Keratinocyte (primary cell): ENCODE results near the gene KIAA1755. TPM values are rescaled to one million over a fixed set of nuclear protein-coding genes. Genes with fewer than 3 reads are reported as not detected.

ENCODE experiments used
- DNase-seq: peaks from one replicate; pipeline ENCODE4 v3.0.0-alpha.2; 2011; ENCODE audit warnings: low read depth, missing footprints, low spot score
- FAIRE-seq: peaks from 2 replicates; lab custom pipeline; 2011; peaks lifted over from hg19 to GRCh38; lab: Jason Lieb, UNC
- H2AFZ ChIP-seq: 2 replicates; pipeline ENCODE4 v1.6.0; 2012; ENCODE audit warnings: low read length, control low read depth, inconsistent platforms; ENCODE audit not compliant: control insufficient read depth
- H3K27ac ChIP-seq: 2 replicates; pipeline ENCODE4 v1.5.1; 2011; ENCODE audit warnings: low read length; ENCODE audit not compliant: control insufficient read depth, insufficient read depth
- H3K27me3 ChIP-seq: 3 replicates; pipeline ENCODE4 v1.6.0; 2011; ENCODE audit warnings: low read length; ENCODE audit not compliant: control insufficient read depth, insufficient read depth; ENCODE audit errors: extremely low read depth
- H3K36me3 ChIP-seq, 2 experiments: 2 replicates in 1 of 2; 3 replicates in 1 of 2; pipeline ENCODE4 v1.5.1; 2011; ENCODE audit warnings: low read length in 2 of 2, mild to moderate bottlenecking in 1 of 2; ENCODE audit not compliant: control insufficient read depth in 2 of 2, insufficient read depth in 2 of 2; ENCODE audit errors: extremely low read depth in 1 of 2
- H3K4me1 ChIP-seq: 3 replicates; pipeline ENCODE4 v1.5.1; 2011; ENCODE audit warnings: low read length; ENCODE audit not compliant: control insufficient read depth, insufficient read depth; ENCODE audit errors: extremely low read depth
- H3K4me2 ChIP-seq: 3 replicates; pipeline ENCODE4 v1.6.0; 2011; ENCODE audit warnings: low read depth, low read length; ENCODE audit not compliant: control insufficient read depth, insufficient read depth; ENCODE audit errors: extremely low read depth
- H3K4me3 ChIP-seq, 3 experiments: fragments of 200-600 bp in 1 of 3; sonication (generic) in 1 of 3; 2 replicates in 2 of 3; 3 replicates in 1 of 3; pipeline ENCODE4 v1.5.1; 2011 to 2016; ENCODE audit warnings: low read length in 3 of 3, mild to moderate bottlenecking in 3 of 3, control low read depth in 2 of 3, inconsistent platforms in 1 of 3, low read depth in 1 of 3, mixed read lengths in 1 of 3, mixed run types in 1 of 3, moderate library complexity in 1 of 3; ENCODE audit not compliant: control insufficient read depth in 2 of 3, insufficient read depth in 2 of 3; ENCODE audit errors: extremely low read depth in 1 of 3
- H3K79me2 ChIP-seq: 2 replicates; pipeline ENCODE4 v1.6.0; 2012; ENCODE audit warnings: low read length; ENCODE audit not compliant: control insufficient read depth, insufficient read depth
- H3K9ac ChIP-seq: 3 replicates; pipeline ENCODE4 v1.6.0; 2011; ENCODE audit warnings: low read length; ENCODE audit not compliant: control insufficient read depth, insufficient read depth; ENCODE audit errors: extremely low read depth
- H3K9me1 ChIP-seq: 3 replicates; pipeline ENCODE4 v1.6.0; 2011; ENCODE audit warnings: low read length; ENCODE audit not compliant: control insufficient read depth, insufficient read depth; ENCODE audit errors: extremely low read depth
- H3K9me3 ChIP-seq: 2 replicates; pipeline ENCODE4 v1.5.1; 2012; ENCODE audit warnings: low read depth, low read length; ENCODE audit not compliant: control insufficient read depth
- H4K20me1 ChIP-seq: 3 replicates; pipeline ENCODE4 v1.6.0; 2011; ENCODE audit warnings: low read length; ENCODE audit not compliant: control insufficient read depth, insufficient read depth; ENCODE audit errors: extremely low read depth
- EZH2 ChIP-seq: IDR thresholded peaks from one replicate; pipeline ENCODE4 v1.6.1; 2012; ENCODE audit warnings: inconsistent platforms, mild to moderate bottlenecking, low read length, moderate library complexity
- dilution Hi-C: fragments of 300-500 bp; cut with MboI; formaldehyde crosslinking; loops from one replicate; pipeline ENCODE4 v1.7.0; 2020; ENCODE audit warnings: low sequenced_read_pairs; ENCODE audit not compliant: extremely low pct_ligation_motif_present
- polyA plus RNA-seq, 5 experiments: library from polyadenylated mRNA; depleted of rRNA in 3 of 5; stranded (reverse) in 3 of 5; stranded (forward) in 1 of 5; unstranded in 1 of 5; fragments of >200 nt; gene quantifications; 1 replicate in 1 of 5; 2 replicates in 3 of 5; 3 replicates in 1 of 5; pipeline versions ENCODE4 v1.2.1 to v1.2.3, GENCODE V29; 2011 to 2012; ENCODE audit warnings: missing spikeins in 2 of 5, low read depth in 1 of 5, low replicate concordance in 1 of 5
- TF ChIP-seq, protein P1 (sequence below), 3 experiments: IDR thresholded peaks in 1 of 3; conservative IDR thresholded peaks in 1 of 3; optimal IDR thresholded peaks in 1 of 3; 2 replicates in 2 of 3; 3 replicates in 1 of 3; pipeline versions ENCODE3 to v1.5.1; 2011; ENCODE audit warnings: low read length in 3 of 3, mild to moderate bottlenecking in 3 of 3, moderate library complexity in 2 of 3, control low read depth in 1 of 3, inconsistent platforms in 1 of 3; ENCODE audit not compliant: insufficient read depth in 2 of 3; ENCODE audit errors: extremely low read depth in 1 of 3

KIAA1755 gene
- polyA plus RNA-seq, 1 donor (not counting 4 experiments of a cell fraction or from before 2014, with no cell fraction given): not detected

DNA sequence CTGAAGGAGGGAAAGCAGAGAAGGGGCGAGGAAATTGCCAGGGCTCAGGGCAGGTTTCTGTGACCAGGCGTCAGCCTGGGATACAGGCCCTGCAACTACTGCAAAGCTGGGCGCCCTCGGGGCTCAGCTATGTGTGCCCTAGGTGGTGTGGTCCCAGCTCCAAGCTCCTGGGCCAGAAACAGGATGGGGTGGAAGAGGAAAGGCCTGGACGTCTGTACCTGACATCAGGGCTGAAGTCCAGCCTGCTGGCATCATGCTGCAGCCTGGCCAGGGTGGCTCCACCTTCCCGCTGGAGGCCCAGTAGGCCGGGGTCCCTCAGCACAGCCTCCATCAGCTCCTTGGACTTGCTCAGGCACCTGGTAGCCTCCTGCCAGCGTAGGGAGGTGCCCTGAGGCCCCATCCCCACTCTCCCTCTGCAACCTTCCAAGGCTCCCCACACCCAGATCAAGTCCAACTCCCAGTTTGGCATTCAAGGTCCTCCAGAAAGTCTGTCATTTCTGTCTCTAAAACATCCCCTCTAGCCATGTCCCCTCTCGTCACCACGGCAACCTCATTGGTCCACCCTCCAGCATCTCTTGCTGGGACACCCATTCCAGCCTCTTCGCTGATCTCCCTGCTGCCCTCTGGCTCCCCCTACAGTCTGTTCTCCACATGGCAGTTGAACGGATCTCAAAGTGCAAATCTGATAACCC, 38.2 kb downstream of the KIAA1755 start:
- H3K9me1 ChIP-seq: no peaks in the 10 kb centered on the region
- TF ChIP-seq, protein P1, sequence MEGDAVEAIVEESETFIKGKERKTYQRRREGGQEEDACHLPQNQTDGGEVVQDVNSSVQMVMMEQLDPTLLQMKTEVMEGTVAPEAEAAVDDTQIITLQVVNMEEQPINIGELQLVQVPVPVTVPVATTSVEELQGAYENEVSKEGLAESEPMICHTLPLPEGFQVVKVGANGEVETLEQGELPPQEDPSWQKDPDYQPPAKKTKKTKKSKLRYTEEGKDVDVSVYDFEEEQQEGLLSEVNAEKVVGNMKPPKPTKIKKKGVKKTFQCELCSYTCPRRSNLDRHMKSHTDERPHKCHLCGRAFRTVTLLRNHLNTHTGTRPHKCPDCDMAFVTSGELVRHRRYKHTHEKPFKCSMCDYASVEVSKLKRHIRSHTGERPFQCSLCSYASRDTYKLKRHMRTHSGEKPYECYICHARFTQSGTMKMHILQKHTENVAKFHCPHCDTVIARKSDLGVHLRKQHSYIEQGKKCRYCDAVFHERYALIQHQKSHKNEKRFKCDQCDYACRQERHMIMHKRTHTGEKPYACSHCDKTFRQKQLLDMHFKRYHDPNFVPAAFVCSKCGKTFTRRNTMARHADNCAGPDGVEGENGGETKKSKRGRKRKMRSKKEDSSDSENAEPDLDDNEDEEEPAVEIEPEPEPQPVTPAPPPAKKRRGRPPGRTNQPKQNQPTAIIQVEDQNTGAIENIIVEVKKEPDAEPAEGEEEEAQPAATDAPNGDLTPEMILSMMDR (optimal IDR thresholded peaks at IDR 0.05 in 1 of 3, IDR thresholded peaks at IDR 0.05 in 1 of 3, conservative IDR thresholded peaks at IDR 0.05 in 1 of 3; ENCODE audit: extremely low read depth in 1 of 3, insufficient read depth in 2 of 3, low read length in 3 of 3): peak; percentile 96 to 99 (median 97)
- no peak for TF ChIP-seq EZH2
- peaks cover 4% of the 10 kb centered on the region for H3K27me3 ChIP-seq
- H2AFZ ChIP-seq: no peak overlapping the region
- H3K4me3 ChIP-seq: no peak overlapping the region
- H3K27ac ChIP-seq: no peak overlapping the region
- no peak overlapping the region for H3K4me2 ChIP-seq
- FAIRE-seq (peak; percentile 36), DNase-seq (no peak)
- dilution Hi-C loops: no loop called here
- no peaks in the 10 kb centered on the region for H3K9me3 ChIP-seq
- H3K36me3 ChIP-seq: no peaks in the 10 kb centered on the region
- peaks cover 14% of the 10 kb centered on the region for H3K4me1 ChIP-seq
- H3K9ac ChIP-seq: no peak overlapping the region
- no peaks in the 10 kb centered on the region for H4K20me1 ChIP-seq
- H3K79me2 ChIP-seq: no peaks in the 10 kb centered on the region

DNA sequence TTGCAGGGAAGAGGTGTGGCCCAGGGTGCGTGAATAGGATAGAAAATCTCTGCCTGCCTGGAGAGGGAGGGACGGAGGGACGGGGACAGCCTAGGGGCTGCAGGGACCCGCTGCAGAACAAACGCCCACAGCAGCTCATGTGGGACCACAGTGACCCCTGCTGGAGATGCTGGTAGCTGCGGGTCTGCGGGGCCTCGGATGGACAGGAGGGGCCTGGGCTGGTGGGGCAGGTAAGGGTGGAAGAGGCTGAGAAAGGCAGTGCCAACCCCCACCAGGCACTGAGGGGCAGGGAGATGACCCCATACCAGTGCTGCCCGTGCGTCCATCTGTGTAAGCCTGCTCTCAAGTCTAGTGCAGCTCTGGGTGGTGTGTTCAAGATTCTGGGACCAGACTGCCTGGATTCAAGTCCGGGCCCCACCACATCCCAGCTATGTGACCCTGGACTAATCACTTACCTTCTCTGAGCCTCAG, 39.4 kb downstream of the KIAA1755 start:
- H3K4me2 ChIP-seq: no peak overlapping the region
- H3K4me1 ChIP-seq: peaks cover 18% of the 10 kb centered on the region
- FAIRE-seq (no peak), DNase-seq (no peak)
- no peaks in the 10 kb centered on the region for H3K9me3 ChIP-seq
- no peak overlapping the region for H3K27ac ChIP-seq
- dilution Hi-C loops: no loop called here
- H3K27me3 ChIP-seq: no peaks in the 10 kb centered on the region
- no peak overlapping the region for H3K9ac ChIP-seq
- no peaks in the 10 kb centered on the region for H3K9me1 ChIP-seq
- TF ChIP-seq, protein P1 (optimal IDR thresholded peaks at IDR 0.05 in 1 of 3, IDR thresholded peaks at IDR 0.05 in 1 of 3, conservative IDR thresholded peaks at IDR 0.05 in 1 of 3; ENCODE audit: extremely low read depth in 1 of 3, insufficient read depth in 2 of 3, low read length in 3 of 3): peak; percentile 91 to 98 (median 92)
- TF ChIP-seq EZH2: no peak
- H3K36me3 ChIP-seq: no peaks in the 10 kb centered on the region
- H2AFZ ChIP-seq: no peak overlapping the region
- H4K20me1 ChIP-seq: no peaks in the 10 kb centered on the region
- H3K79me2 ChIP-seq: no peaks in the 10 kb centered on the region
- no peak overlapping the region for H3K4me3 ChIP-seq
